GM19099 (cell line): ENCODE results near the gene SCLT1.

Experiments used
- POLR2A ChIP-seq: IDR thresholded peaks from 3 replicates; pipeline ENCODE4 v1.6.1; 2011; ENCODE audit warnings: low read depth; ENCODE audit not compliant: insufficient read length; ENCODE audit errors: extremely low read depth

SCLT1 gene

DNA sequence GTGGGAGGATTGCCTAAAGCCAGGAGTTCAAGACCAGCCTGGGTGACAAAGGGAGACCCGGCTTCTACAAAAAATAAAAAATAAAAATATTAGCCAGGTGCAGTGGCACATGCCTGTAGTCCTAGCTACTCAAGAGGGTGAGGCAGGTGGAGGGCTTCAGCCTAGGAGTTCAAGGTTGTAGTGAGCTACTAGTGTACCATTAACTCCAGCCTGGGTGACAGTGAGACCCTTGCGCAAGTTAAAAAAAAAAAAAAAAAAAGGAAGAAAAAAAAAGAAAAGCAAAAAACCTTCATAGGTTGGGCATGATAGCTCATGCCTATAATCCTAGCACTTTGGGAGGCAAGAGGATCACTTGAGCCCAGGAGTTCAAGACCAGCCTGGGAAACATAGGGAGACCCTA is 5.8 kb downstream of the SCLT1 start:
- no peak for TF ChIP-seq POLR2A

DNA sequence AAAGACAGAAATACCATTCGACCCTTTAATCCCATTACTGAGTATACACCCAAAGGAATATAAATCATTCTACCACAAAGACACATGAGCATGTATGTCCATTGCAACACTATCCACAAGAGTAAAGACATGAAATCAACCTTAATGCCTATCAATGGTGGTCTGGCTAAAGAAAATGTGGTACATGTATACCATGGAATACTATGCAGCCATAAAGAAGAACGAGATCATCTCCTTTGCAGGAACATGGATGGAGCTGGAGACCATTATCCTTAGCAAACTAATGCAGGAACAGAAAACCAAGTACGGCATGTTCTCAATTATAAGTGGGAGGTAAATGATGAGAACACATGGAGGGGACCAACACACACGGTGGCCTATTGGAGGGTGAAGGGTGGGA is 7.9 kb downstream of the SCLT1 start:
- no peak for TF ChIP-seq POLR2A

- TF ChIP-seq POLR2A = no peak
Measured at GRCh38 chr4:129082302-129082701, 11.0 kb downstream of the SCLT1 start.

DNA sequence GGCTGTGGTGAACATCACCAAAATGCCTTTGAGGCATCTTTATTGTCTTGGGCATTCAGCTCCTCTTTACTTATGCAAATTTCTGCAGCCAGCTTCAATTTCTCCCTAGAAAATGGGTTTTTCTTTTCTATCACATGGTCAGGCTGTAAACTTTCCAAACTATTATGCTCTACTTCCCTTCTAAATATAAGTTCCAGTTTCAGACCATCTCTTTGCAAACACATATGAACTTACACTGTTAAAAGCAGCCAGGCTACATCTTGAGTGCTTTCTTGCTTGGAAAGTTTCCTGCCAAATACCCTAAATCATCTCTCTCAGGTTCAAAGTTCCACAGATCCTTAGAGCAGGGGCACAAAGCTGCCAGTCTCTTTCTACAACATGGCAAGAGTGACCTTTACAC is 13.2 kb downstream of the SCLT1 start:
- no peak for TF ChIP-seq POLR2A

DNA sequence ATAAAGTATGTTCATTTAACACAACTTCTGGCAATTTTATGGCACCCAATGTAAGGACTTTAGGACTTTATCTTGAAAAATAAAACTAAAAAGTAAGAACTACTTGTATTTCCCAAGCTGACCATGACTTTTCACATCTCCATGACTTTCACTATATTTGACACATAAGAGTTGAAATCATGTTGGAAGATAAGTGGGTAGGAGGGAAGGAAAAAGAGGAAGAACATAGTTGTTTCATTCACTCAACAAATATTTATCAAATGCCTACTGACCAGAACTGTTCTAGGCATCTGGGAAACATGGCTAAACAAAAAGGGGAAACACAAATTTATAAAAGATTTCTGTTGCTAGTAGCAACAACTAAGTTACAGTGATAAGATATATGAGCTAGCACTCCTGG is 16.0 kb downstream of the SCLT1 start:
- no peak for TF ChIP-seq POLR2A

GRCh38 chr4:129064717-129065116 is 28.6 kb downstream of the SCLT1 start:
- TF ChIP-seq POLR2A = no peak

GRCh38 chr4:129063640-129064039 is 29.7 kb downstream of the SCLT1 start:
- TF ChIP-seq POLR2A = no peak

- TF ChIP-seq POLR2A = no peak
Measured at GRCh38 chr4:129062580-129062979, 30.8 kb downstream of the SCLT1 start.

DNA sequence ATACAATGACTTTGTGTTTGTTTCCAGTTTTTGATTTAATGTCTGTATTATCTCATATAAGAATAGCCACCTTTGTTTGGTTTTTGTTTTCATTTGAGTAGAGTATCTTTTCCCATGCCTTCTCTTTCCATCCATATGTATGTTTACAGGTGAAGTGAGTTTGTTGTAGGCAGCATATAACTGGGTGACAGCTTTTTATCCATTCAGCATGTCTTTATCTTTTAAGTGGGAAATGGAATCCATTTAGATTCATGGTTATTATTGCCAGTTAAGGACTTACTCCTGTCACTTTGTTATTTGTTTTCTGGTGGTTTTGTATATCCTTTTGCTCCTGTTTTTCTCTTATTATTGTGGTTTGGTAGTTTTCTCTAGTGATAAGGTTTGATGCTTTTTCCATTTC is 34.3 kb downstream of the SCLT1 start:
- TF ChIP-seq POLR2A = no peak

DNA sequence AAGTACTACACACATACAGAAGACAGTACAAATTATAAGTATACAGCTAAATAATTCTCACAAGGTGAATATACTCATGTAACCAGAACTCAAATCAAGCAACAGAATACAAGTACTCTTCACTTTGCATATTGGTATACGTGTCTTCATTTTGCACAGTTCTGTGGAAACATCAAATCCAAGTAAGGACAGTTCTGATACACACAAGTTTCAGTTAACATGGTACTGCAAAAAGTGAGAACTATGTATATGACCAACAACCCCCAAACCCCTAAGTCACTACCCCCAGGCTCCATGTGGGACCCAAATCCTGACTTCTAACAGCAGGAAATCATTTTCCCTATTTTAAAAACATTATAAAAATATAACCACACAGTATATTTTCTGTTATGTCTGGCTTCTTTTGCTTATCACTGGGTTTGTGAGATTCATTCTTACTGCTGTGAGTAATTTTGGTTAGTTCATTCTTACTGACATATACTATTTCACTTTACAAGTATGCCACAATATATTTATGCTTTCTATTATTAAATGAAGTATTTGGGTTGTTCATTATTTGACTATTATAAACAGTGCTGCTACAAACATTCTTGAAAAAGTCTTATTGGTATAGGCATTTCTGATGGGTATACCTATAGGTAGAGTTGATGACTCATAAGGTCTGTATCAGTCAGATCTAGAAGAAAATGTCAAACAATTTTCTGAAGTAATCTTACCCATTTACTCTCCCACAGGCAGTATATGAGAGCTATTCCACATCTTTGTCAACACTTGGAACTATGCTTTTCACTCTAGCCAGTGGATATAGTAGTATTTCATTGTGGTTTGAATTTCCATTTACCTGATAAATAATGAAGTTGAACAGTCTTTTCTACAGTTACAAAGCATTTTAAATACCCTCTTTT is 47.0 kb downstream of the SCLT1 start:
- no peak for TF ChIP-seq POLR2A

DNA sequence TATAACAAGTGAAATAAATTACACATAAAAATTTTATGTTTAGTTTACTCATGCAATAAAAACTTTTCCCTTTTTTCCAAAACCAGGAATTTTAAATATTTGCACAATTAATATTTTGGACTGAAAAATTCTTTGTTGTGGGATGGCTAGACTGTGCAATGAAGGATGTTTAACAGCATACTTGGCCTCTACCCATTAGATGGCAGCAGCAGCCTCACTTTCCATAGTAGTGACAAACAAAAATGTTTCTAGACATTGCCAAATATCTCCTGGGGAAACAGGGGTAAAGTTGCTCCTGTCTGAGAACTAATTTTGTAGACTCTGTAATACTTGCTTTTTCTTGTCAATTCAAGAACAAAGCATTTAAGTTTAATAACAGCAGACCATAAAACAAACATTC is 49.8 kb downstream of the SCLT1 start:
- TF ChIP-seq POLR2A = no peak

GRCh38 chr4:129040471-129040870 is 52.9 kb downstream of the SCLT1 start:
- no peak for TF ChIP-seq POLR2A

- TF ChIP-seq POLR2A = no peak
Measured at GRCh38 chr4:129037093-129037492, 56.2 kb downstream of the SCLT1 start.

GRCh38 chr4:129014566-129015509 is 78.5 kb downstream of the SCLT1 start:
- TF ChIP-seq POLR2A = no peak

DNA sequence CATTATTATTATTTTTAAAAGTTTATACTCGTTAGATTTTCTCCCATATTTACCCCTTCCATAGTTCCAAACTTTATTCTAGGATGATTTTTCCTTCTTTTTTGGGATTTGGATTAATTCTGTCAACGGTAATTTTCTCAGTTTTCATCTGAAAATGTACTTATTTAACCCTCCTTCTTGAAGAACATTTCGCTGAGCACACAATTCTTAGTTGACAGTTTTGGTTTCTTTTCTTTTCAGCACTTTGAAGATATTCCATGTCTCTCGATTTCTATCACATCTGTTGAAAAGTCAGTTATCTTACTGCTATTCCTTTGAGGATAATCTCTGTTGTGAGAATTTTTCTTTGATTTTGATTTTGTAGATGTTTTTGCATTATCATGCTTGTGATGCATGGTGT is 85.2 kb downstream of the SCLT1 start:
- TF ChIP-seq POLR2A = no peak

DNA sequence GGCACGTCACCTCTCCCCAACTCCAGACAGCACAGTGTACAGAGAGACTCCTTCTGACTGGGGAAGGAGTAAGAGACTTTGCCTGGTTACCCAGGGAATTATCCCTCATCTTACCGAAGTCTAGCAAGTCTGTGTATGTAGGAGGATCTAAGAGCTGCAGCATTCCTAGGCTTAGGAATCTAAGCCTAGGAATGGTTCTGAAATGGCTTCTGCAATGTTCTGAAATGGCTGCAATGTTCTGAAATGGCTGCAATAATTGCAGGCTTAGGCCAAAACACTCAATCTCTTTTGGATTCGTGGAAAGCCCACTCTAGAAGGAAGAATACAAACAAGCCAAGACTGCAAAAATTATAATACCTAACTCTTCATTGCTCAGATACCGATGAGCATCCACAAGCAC is 106.4 kb downstream of the SCLT1 start:
- TF ChIP-seq POLR2A = no peak

DNA sequence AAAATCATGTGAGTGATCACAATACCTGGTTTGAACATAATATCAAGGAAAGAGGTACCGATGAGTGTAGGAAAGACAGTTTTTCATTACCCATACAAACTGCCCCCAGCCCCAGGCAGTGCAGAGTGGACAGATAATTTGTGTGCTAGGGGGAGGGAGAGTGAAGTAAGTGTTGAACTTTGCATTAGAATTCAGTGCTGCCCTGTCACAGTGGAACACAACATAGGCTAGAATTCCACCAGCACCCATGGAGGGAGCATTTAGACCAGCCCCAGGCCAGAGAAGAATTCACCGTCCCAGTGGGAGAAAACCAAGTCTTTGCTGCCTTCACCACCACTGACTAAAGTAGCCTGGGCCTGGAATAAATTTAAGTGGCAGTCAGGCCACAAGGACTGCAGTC is 107.3 kb downstream of the SCLT1 start:
- no peak for TF ChIP-seq POLR2A
